Common myeloid progenitor, CD34-positive (primary cell): ENCODE results near the gene ARHGEF2.

Experiments
- CTCF ChIA-PET: fragments of 350-600 bp; sonication (Branson Sonifier 250); formaldehyde crosslinking; loops from one replicate; lab custom pipeline; 2021; ENCODE audit warnings: antibody characterized with exemption; lab: Charles Lee
- POLR2A ChIA-PET: fragments of 350-600 bp; sonication (Branson Sonifier 250); formaldehyde crosslinking; loops from one replicate; lab custom pipeline; 2021; ENCODE audit warnings: antibody characterized with exemption; lab: Charles Lee
- DNase-seq, 3 donors: peaks; one replicate each; pipeline versions ENCODE4 v3.0.0 to v3.0.0-alpha.2; 2013
- H3K27ac ChIP-seq, 2 experiments: 1 replicate in 1 of 2; 2 replicates in 1 of 2; pipeline ENCODE4 v1.7.0; 2013; ENCODE audit warnings: inconsistent platforms in 2 of 2, low read length in 2 of 2, mild to moderate bottlenecking in 2 of 2, low read depth in 1 of 2, moderate library complexity in 1 of 2; ENCODE audit not compliant: severe bottlenecking in 2 of 2, insufficient read depth in 1 of 2, poor library complexity in 1 of 2
- H3K27me3 ChIP-seq, 5 experiments: replicated peaks in 2 of 5; 1 replicate in 3 of 5; 2 replicates in 2 of 5; pipeline versions ENCODE4 v1.6.1 to v1.7.0; 2013; ENCODE audit warnings: low read length in 4 of 5, mild to moderate bottlenecking in 2 of 5, moderate library complexity in 2 of 5, inconsistent platforms in 1 of 5; ENCODE audit not compliant: insufficient read depth in 5 of 5, control insufficient read depth in 4 of 5
- H3K36me3 ChIP-seq, 4 experiments: 1 replicate in 2 of 4; 2 replicates in 2 of 4; pipeline versions ENCODE4 v1.6.1 to v1.7.0; 2013; ENCODE audit warnings: low read length in 3 of 4, control low read depth in 1 of 4, mild to moderate bottlenecking in 1 of 4; ENCODE audit not compliant: control insufficient read depth in 4 of 4, insufficient read depth in 4 of 4
- H3K4me1 ChIP-seq, 4 experiments: 1 replicate in 3 of 4; 2 replicates in 1 of 4; pipeline versions ENCODE4 v1.6.1 to v1.7.1; 2013; ENCODE audit warnings: low read length in 3 of 4, mild to moderate bottlenecking in 3 of 4, control low read depth in 1 of 4, inconsistent platforms in 1 of 4, moderate library complexity in 1 of 4; ENCODE audit not compliant: control insufficient read depth in 4 of 4, insufficient read depth in 4 of 4; ENCODE audit errors: control extremely low read depth in 1 of 4
- H3K4me3 ChIP-seq, 7 experiments: 1 replicate in 4 of 7; 2 replicates in 3 of 7; pipeline versions ENCODE4 v1.5.1 to v1.7.0; 2013; ENCODE audit warnings: mild to moderate bottlenecking in 7 of 7, low read length in 6 of 7, moderate library complexity in 6 of 7, inconsistent platforms in 2 of 7, low read depth in 2 of 7, control low read depth in 1 of 7; ENCODE audit not compliant: insufficient read depth in 4 of 7, control insufficient read depth in 1 of 7; ENCODE audit errors: extremely low read depth in 1 of 7
- H3K9me3 ChIP-seq, 5 experiments: 1 replicate in 4 of 5; 2 replicates in 1 of 5; pipeline versions ENCODE4 v1.6.1 to v1.7.1; 2013; ENCODE audit warnings: low read length in 4 of 5, mild to moderate bottlenecking in 2 of 5, inconsistent platforms in 1 of 5, low read depth in 1 of 5, moderate library complexity in 1 of 5; ENCODE audit not compliant: control insufficient read depth in 4 of 5, insufficient read depth in 2 of 5; ENCODE audit errors: control extremely low read depth in 1 of 5
- WGBS: methylation state at CpG from one replicate; pipeline ENCODE4 v1.1.5; 2013; ENCODE audit not compliant: insufficient coverage; 5-methylcytosine and 5-hydroxymethylcytosine counted together

The ARHGEF2 gene

DNA sequence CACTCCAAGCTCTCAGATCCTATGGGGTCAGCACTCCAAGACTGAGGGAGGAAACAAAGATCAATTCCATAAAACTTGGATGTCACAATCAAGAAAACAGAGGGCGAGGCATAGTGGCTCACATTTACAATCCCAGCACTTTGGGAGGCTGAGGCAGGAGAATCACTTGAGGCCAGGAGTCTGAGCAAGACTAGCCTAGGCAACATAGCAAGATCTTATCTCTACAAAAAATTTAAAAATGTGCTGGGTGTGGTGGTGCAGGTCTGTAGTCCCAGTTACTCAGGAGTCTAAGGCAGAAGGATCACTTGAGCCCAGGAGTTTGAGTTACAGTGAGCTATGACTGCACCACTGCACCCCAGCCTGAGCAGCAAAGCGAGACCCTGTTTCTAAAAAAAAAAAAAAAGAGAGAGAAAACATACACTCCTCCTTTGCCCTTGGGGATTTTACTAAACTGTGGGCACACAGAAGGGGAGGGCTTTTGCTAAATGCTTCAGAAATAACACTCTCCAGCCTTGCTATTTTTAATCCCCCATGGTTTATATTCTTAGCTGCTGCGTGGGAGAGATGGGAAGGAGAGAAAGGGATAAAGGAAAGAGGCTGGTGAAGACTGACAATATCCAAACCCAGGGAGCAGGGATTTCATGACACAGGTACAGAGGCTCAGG is 18.1 kb downstream of the ARHGEF2 start:
- H3K4me1 ChIP-seq = peaks cover 0 to 15% (median 5%) of the 10 kb centered on the region in 4 experiments
- whole genome bisulfite sequencing = 100% methylated on average over 1 of the region's 3 CpGs
- H3K9me3 ChIP-seq = no peaks in the 10 kb centered on the region
- H3K27me3 ChIP-seq = no peaks in the 10 kb centered on the region
- POLR2A ChIA-PET = interaction anchor here (0.7 kb wide), 1 partner anchor 12 kb away, joined by 5 read pairs; no protein-coding TSS in a partner anchor
- DNase-seq = no peak
- H3K27ac ChIP-seq = peak overlapping the region in 1 of 2 experiments; percentile 12
- no peak overlapping the region for H3K4me3 ChIP-seq
- CTCF ChIA-PET = interaction anchor here (0.8 to 11.9 kb wide), 5 partner anchors 11 to 34 kb away, joined by 3 to 208 read pairs (median 4); partner anchors contain the start of gene ARHGEF2
- H3K36me3 ChIP-seq = peaks cover 36 to 89% (median 67%) of the 10 kb centered on the region in 4 experiments

DNA sequence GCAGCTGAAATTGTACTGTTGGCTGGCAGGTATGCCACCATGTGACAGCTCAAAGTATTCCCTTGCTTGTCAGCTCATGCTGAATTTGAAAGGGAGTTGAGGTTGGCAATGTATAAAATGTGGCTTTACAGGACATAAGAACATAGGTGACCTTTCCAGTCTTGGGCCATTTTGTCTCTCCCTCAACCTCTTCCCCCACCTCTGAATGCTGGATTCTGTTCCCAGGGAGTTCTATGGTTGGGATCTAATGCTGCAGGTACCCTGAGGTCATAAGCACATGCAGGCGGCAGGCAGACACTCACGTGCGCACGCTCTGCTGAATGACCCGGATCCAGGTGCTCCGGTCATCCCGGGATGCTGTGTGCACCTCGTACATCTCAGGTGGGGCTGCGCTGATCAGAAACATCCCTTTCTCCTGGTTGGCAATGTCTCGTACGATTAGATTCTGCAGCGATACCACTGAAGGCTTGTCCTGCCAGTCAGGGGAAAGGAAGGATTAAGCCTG is 20.9 kb downstream of the ARHGEF2 start:
- Histone ChIP-seq H3K9me3 (no peaks in the 10 kb centered on the region), H3K27me3 (no peaks in the 10 kb centered on the region), H3K4me3 (no peak overlapping the region), H3K4me1 (peaks cover 0 to 4% (median 0%) of the 10 kb centered on the region in 4 experiments), H3K27ac (no peak overlapping the region), H3K36me3 (peaks cover 37 to 91% (median 69%) of the 10 kb centered on the region in 4 experiments)
- CTCF ChIA-PET = interaction anchor here (1.0 to 3.0 kb wide), 8 partner anchors 9 to 33 kb away, joined by 3 to 19 read pairs (median 6); no protein-coding TSS in a partner anchor
- no peak for DNase-seq
- 96% methylated on average over 12 of the region's 12 CpGs for WGBS
- POLR2A ChIA-PET = interaction anchor here (0.6 kb wide), 1 partner anchor 19 kb away, joined by 3 read pairs; no protein-coding TSS in a partner anchor

DNA sequence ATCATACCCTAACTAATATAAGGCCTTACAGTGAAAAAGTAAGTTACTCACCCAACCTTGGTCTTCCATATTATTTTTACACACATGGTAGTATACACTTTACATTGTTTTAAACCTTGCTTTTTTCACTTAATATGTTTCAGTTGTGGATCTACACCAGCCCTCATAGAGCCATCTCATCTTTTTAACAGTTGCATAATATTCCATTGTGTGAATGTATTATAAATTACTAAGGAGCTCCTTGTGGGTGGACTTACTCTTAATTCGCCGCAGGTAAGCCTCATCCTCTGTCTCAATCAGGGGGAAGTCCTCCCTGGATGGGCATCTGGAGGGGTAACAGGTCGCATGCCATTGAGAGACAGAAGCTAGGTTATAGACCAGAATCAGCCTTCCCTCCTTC is 23.7 kb downstream of the ARHGEF2 start:
- peaks cover 23 to 89% (median 71%) of the 10 kb centered on the region in 4 experiments for H3K36me3 ChIP-seq
- H3K4me1 ChIP-seq = no peaks in the 10 kb centered on the region
- no peaks in the 10 kb centered on the region for H3K27me3 ChIP-seq
- WGBS = 100% methylated on average over 3 of the region's 3 CpGs
- H3K9me3 ChIP-seq = no peaks in the 10 kb centered on the region
- ChIA-PET CTCF (interaction anchor here (0.7 to 3.6 kb wide), 10 partner anchors 9 to 653 kb away, joined by 3 to 17 read pairs (median 6); no protein-coding TSS in a partner anchor), POLR2A (interaction anchor here (0.7 kb wide), 1 partner anchor 20 kb away, joined by 4 read pairs; no protein-coding TSS in a partner anchor)
- H3K4me3 ChIP-seq = no peak overlapping the region
- no peak for DNase-seq
- H3K27ac ChIP-seq = no peak overlapping the region

DNA sequence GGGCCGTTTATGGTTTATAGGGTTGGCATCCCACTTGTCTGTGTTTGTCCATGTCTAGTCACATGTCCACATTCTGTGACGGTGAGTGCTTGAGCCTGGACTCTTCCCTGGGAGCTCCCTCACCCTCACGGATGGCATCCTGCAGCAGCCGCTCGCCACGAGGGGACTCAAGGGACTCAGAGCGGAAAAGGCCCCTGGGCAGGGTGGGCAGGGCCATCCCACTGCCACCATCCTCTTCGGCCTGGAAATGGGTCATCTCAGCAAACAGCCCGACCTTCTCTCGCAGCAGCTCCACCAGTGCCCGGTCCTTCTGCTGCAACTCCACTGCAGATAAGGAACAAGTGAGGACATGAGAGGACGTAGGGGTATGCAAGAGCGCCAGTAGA is 25.8 kb downstream of the ARHGEF2 start:
- Histone ChIP-seq H3K36me3 (peaks cover 17 to 88% (median 70%) of the 10 kb centered on the region in 4 experiments), H3K4me1 (peaks cover 0 to 2% (median 0%) of the 10 kb centered on the region in 4 experiments), H3K4me3 (no peak overlapping the region), H3K27ac (peak overlapping the region in 1 of 2 experiments; percentile 11), H3K27me3 (no peaks in the 10 kb centered on the region), H3K9me3 (no peaks in the 10 kb centered on the region)
- DNase-seq = no peak
- WGBS = 94% methylated on average over 9 of the region's 13 CpGs
- ChIA-PET POLR2A (interaction anchor here (0.5 to 1.5 kb wide), 2 partner anchors 15 to 58 kb away, joined by 3 read pairs; no protein-coding TSS in a partner anchor), CTCF (interaction anchor here (1.7 to 4.0 kb wide), 3 partner anchors 10 to 16 kb away, joined by 6 to 18 read pairs (median 17); no protein-coding TSS in a partner anchor)

DNA sequence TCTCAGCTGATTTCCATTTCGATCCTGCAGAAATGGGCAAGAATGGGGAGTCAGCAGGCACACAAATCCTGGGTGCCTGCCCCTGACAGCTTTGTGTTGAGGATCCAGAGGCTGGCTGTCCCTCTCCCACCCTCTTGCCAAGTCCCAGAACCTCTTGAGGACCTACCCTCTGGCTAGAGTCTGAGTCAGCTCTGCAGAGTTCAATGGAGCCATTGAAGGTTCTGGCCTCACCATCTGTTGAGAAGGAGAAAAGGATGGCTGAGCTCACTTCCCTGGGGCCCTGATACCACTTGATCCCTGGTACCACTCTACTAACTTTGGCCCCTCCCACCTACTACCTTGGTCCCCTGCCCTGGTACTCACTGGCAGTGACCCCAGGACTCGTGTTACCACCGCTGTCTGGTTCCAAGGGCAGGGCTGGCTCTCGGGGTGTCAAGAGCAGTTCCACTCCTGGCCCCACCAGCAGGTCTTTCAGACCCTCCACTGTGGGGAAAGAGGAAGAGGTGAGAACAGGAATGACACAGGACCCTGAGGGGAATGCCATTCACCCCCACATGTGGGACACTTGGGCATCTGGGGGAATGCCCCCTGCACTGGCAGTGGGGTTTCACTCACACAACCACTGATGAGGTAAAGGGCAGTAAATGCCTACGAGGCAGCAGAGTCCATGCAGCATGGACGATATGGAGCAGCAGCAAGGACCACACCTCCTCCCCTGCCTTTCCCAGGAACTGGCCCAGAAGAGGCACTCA is 26.4 kb downstream of the ARHGEF2 start:
- peak overlapping the region in 1 of 2 experiments; percentile 11 for H3K27ac ChIP-seq
- WGBS = 100% methylated on average over 3 of the region's 6 CpGs
- ChIA-PET CTCF (interaction anchor here (0.9 to 4.0 kb wide), 8 partner anchors 9 to 115 kb away, joined by 3 to 18 read pairs (median 5); no protein-coding TSS in a partner anchor), POLR2A (interaction anchor here (0.5 to 1.5 kb wide), 3 partner anchors 16 to 57 kb away, joined by 3 to 5 read pairs (median 3); no protein-coding TSS in a partner anchor)
- H3K27me3 ChIP-seq = no peaks in the 10 kb centered on the region
- H3K4me3 ChIP-seq = no peak overlapping the region
- peaks cover 14 to 88% (median 70%) of the 10 kb centered on the region in 4 experiments for H3K36me3 ChIP-seq
- no peaks in the 10 kb centered on the region for H3K9me3 ChIP-seq
- peaks cover 0 to 5% (median 4%) of the 10 kb centered on the region in 4 experiments for H3K4me1 ChIP-seq
- DNase-seq = no peak

DNA sequence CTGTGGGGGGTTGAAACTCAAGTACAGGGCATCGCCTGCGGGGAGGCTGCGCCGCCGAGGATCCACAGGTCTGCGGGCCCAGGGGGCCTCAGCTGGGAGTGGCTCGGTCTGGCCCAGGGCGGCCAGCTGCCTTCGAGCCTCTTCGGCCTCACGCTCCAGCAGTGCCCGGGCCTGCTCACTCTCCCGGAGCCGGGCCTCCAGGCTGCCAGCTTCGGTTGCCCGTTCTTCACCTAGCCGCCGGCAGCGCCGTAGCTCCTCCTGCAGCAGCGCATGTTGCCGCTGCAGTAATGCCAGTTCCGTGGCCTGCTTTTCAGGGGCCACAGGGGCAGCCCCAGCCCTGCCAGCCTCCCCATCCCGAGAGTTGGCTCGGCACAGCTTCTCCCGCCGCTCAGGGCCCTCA is 27.5 kb downstream of the ARHGEF2 start:
- Histone ChIP-seq H3K27me3 (no peaks in the 10 kb centered on the region), H3K36me3 (peaks cover 16 to 88% (median 73%) of the 10 kb centered on the region in 4 experiments), H3K27ac (no peak overlapping the region), H3K4me3 (no peak overlapping the region), H3K9me3 (no peaks in the 10 kb centered on the region), H3K4me1 (peaks cover 2 to 16% (median 15%) of the 10 kb centered on the region in 4 experiments)
- ChIA-PET CTCF (interaction anchor here (1.2 to 4.0 kb wide), 4 partner anchors 12 to 114 kb away, joined by 3 to 18 read pairs (median 5); no protein-coding TSS in a partner anchor), POLR2A (no interaction called here)
- WGBS = 97% methylated on average over 23 of the region's 27 CpGs
- DNase-seq = no peak
